ENCODE data around the gene STK32B. TPM values are rescaled to one million over a fixed set of nuclear protein-coding genes. Genes with fewer than 3 reads are reported as not detected.

The STK32B gene
- polyA plus RNA-seq, 1 experiment, result 4.3 TPM

DNA sequence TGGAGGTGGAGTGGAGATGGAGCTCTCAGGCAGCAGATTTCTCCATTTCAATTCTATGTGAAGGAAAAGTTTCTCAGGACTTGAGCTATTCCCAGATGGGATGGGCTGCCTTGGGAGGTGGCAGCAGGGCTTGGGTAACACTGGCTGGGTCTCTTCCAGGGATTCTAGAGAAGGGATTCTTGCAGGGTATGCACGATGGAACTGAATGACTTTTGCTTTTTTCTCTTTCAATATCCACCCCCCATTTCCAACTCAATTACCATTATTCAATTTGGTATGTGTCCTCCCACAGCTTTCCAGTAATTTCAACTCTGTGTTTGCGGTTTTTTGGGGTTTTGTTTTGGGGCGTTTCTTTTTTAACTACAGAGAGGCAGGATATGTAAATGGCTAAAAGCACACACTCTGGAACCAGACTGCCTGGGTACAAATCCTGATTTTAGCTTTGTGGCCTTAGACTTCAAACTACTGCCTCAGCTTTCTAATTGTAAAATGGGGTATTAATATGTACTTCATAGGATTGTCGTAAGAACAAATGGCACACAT lies 428.3 kb downstream of the STK32B start:
- CTCF ChIA-PET, result no interaction called here
- Histone ChIP-seq H3K4me3 (ENCODE audit: low read depth, low read length) (no peak overlapping the region), H3K9me3 (ENCODE audit: control insufficient read depth, insufficient read depth, low read length) (no peaks in the 10 kb centered on the region), H3K27ac (ENCODE audit: low read depth, low read length) (no peak overlapping the region), H3K27me3 (ENCODE audit: control insufficient read depth, insufficient read depth, low read length) (no peaks in the 10 kb centered on the region)
- POLR2A ChIA-PET, result no interaction called here
- no peak for DNase-seq (ENCODE audit: low read depth, low spot score)
- TF ChIP-seq, protein P1, sequence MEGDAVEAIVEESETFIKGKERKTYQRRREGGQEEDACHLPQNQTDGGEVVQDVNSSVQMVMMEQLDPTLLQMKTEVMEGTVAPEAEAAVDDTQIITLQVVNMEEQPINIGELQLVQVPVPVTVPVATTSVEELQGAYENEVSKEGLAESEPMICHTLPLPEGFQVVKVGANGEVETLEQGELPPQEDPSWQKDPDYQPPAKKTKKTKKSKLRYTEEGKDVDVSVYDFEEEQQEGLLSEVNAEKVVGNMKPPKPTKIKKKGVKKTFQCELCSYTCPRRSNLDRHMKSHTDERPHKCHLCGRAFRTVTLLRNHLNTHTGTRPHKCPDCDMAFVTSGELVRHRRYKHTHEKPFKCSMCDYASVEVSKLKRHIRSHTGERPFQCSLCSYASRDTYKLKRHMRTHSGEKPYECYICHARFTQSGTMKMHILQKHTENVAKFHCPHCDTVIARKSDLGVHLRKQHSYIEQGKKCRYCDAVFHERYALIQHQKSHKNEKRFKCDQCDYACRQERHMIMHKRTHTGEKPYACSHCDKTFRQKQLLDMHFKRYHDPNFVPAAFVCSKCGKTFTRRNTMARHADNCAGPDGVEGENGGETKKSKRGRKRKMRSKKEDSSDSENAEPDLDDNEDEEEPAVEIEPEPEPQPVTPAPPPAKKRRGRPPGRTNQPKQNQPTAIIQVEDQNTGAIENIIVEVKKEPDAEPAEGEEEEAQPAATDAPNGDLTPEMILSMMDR (IDR thresholded peaks at IDR 0.05; ENCODE audit: low read depth, low read length), result no peak

GRCh38 chr4:5488413-5488812 lies 437.1 kb downstream of the STK32B start:
- ChIA-PET POLR2A (no interaction called here), CTCF (no interaction called here)
- no peak overlapping the region for H3K27ac ChIP-seq (ENCODE audit: low read depth, low read length)
- no peaks in the 10 kb centered on the region for H3K27me3 ChIP-seq (ENCODE audit: control insufficient read depth, insufficient read depth, low read length)
- DNase-seq (ENCODE audit: low read depth, low spot score), result no peak
- peaks cover 8% of the 10 kb centered on the region for H3K9me3 ChIP-seq (ENCODE audit: control insufficient read depth, insufficient read depth, low read length)
- H3K4me3 ChIP-seq (ENCODE audit: low read depth, low read length), result no peak overlapping the region
- TF ChIP-seq, protein P1 (IDR thresholded peaks at IDR 0.05; ENCODE audit: low read depth, low read length), result no peak

GRCh38 chr4:5489260-5489659 lies 438.0 kb downstream of the STK32B start:
- H3K27ac ChIP-seq (ENCODE audit: low read depth, low read length), result no peak overlapping the region
- no peak overlapping the region for H3K4me3 ChIP-seq (ENCODE audit: low read depth, low read length)
- H3K27me3 ChIP-seq (ENCODE audit: control insufficient read depth, insufficient read depth, low read length), result no peaks in the 10 kb centered on the region
- ChIA-PET CTCF (no interaction called here), POLR2A (no interaction called here)
- TF ChIP-seq, protein P1 (IDR thresholded peaks at IDR 0.05; ENCODE audit: low read depth, low read length), result no peak
- H3K9me3 ChIP-seq (ENCODE audit: control insufficient read depth, insufficient read depth, low read length), result peaks cover 8% of the 10 kb centered on the region
- DNase-seq (ENCODE audit: low read depth, low spot score), result no peak

GRCh38 chr4:5497489-5497888 lies 446.2 kb downstream of the STK32B start:
- Histone ChIP-seq H3K9me3 (ENCODE audit: control insufficient read depth, insufficient read depth, low read length) (no peaks in the 10 kb centered on the region), H3K27ac (ENCODE audit: low read depth, low read length) (no peak overlapping the region), H3K4me3 (ENCODE audit: low read depth, low read length) (no peak overlapping the region), H3K27me3 (ENCODE audit: control insufficient read depth, insufficient read depth, low read length) (no peaks in the 10 kb centered on the region)
- ChIA-PET POLR2A (no interaction called here), CTCF (no interaction called here)
- no peak for DNase-seq (ENCODE audit: low read depth, low spot score)
- TF ChIP-seq, protein P1 (IDR thresholded peaks at IDR 0.05; ENCODE audit: low read depth, low read length), result no peak

DNA sequence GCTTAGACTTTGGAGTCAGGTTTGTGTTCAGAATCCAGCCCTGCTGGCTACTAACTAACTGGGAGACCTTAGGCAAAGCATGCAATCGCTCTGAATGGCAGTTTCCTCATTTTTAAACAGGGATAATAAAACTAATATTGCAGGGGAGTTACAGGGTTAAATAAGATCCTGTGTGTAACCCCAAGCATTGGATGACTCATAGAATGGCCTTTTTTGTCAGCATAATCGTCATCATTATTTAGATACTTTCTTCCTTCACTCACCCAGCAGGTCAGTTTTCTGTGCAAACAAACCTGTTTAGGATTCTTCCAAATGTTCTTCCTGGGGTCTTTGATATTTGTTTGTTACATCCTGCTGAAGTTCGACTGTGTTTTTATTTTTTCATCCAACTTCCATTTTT lies 448.9 kb downstream of the STK32B start:
- CTCF ChIA-PET, result interaction anchor here (0.7 kb wide), 1 partner anchor 9 kb away, joined by 4 read pairs; no protein-coding TSS in a partner anchor
- no peak for DNase-seq (ENCODE audit: low read depth, low spot score)

More for the DNA sequence above, 448.9 kb downstream of the STK32B start:
- no peak overlapping the region for H3K4me3 ChIP-seq (ENCODE audit: low read depth, low read length)
- TF ChIP-seq, protein P1 (IDR thresholded peaks at IDR 0.05; ENCODE audit: low read depth, low read length), result no peak
- H3K27ac ChIP-seq (ENCODE audit: low read depth, low read length), result no peak overlapping the region
- no peaks in the 10 kb centered on the region for H3K27me3 ChIP-seq (ENCODE audit: control insufficient read depth, insufficient read depth, low read length)
- no peaks in the 10 kb centered on the region for H3K9me3 ChIP-seq (ENCODE audit: control insufficient read depth, insufficient read depth, low read length)
- POLR2A ChIA-PET, result no interaction called here

All from AG04450 (cell line).